Activated gamma-delta T cell (primary cell): ENCODE results near the gene DCC.

Experiments used
- DNase-seq: peaks from one replicate; lab custom pipeline; 2025; lab: John Stamatoyannopoulos, UW

Gene DCC

GRCh38 chr18:52427521-52428175, 87.7 kb downstream of the DCC start:
- no peak for DNase-seq

- no peak for DNase-seq
These were observed 91.7 kb downstream of the DCC start for GRCh38 chr18:52431683-52432082.

GRCh38 chr18:52433797-52434196, 93.8 kb downstream of the DCC start:
- no peak for DNase-seq

- DNase-seq, result no peak
These were observed 95.3 kb downstream of the DCC start for GRCh38 chr18:52435301-52435700.

- DNase-seq, result no peak
These were observed 97.2 kb downstream of the DCC start for GRCh38 chr18:52437161-52437560.

GRCh38 chr18:52439457-52439856, 99.5 kb downstream of the DCC start:
- DNase-seq, result no peak

GRCh38 chr18:52441794-52442193, 101.8 kb downstream of the DCC start:
- no peak for DNase-seq

GRCh38 chr18:52442686-52443085, 102.7 kb downstream of the DCC start:
- DNase-seq, result no peak

GRCh38 chr18:52451256-52451655, 111.3 kb downstream of the DCC start:
- no peak for DNase-seq

- DNase-seq, result no peak
These were observed 111.9 kb downstream of the DCC start for GRCh38 chr18:52451851-52452250.

GRCh38 chr18:52452427-52452826, 112.4 kb downstream of the DCC start:
- no peak for DNase-seq

- DNase-seq, result no peak
These were observed 119.9 kb downstream of the DCC start for GRCh38 chr18:52459890-52460289.

GRCh38 chr18:52462853-52463252, 122.9 kb downstream of the DCC start:
- no peak for DNase-seq

- no peak for DNase-seq
These were observed 125.4 kb downstream of the DCC start for GRCh38 chr18:52465391-52465790.

- no peak for DNase-seq
These were observed 128.5 kb downstream of the DCC start for GRCh38 chr18:52468496-52468895.

- DNase-seq, result no peak
These were observed 135.3 kb downstream of the DCC start for GRCh38 chr18:52475325-52475724.

GRCh38 chr18:52481116-52481515, 141.1 kb downstream of the DCC start:
- DNase-seq, result no peak

GRCh38 chr18:52484977-52485376, 145.0 kb downstream of the DCC start:
- no peak for DNase-seq

GRCh38 chr18:52486052-52486451, 146.1 kb downstream of the DCC start:
- DNase-seq, result no peak

- DNase-seq, result no peak
These were observed 149.7 kb downstream of the DCC start for GRCh38 chr18:52489396-52490306.

GRCh38 chr18:52496426-52496825, 156.4 kb downstream of the DCC start:
- no peak for DNase-seq

- DNase-seq, result no peak
These were observed 159.0 kb downstream of the DCC start for GRCh38 chr18:52499016-52499415.

GRCh38 chr18:52499644-52500043, 159.6 kb downstream of the DCC start:
- no peak for DNase-seq
